Measurements from ENCODE around the gene NTN5. TPM values are rescaled to one million over a fixed set of nuclear protein-coding genes. Genes with fewer than 3 reads are reported as not detected.
A peak's percentile ranks its signal among the peaks of the same experiment; 100 is the strongest.

The NTN5 gene
- total and polyA plus RNA-seq, 12 donors = 0.17 to 0.68 (median 0.28) TPM; not detected in 4

- Histone ChIP-seq H3K9me3 (no peaks in the 10 kb centered on the region), H3K4me1 (peaks cover 6 to 43% (median 18%) of the 10 kb centered on the region in 9 donors), H3K4me3 (peak overlapping the region in 9 of 10 donors; percentile 36 to 58 (median 49)), H3K36me3 (peaks cover 0 to 47% (median 3%) of the 10 kb centered on the region in 9 donors), H3K27ac (peak overlapping the region in 5 of 10 donors; percentile 43 to 77 (median 68)), H3K27me3 (no peaks in the 10 kb centered on the region)
- no peak for TF ChIP-seq CTCF (IDR thresholded peaks at IDR 0.05)
- ATAC-seq = peak in 1 of 8 donors; percentile 4
- DNase-seq = no peak
- intact Hi-C loops (cut with DNase I) = no loop called here
- WGBS, 2 donors = 51 to 55% methylated on average over 23 to 24 of the region's 24 CpGs
Observed at GRCh38 chr19:48624791-48625723, 47.8 kb downstream of the NTN5 start.

GRCh38 chr19:48624067-48624594 is 48.7 kb downstream of the NTN5 start:
- peaks cover 6 to 46% (median 20%) of the 10 kb centered on the region in 9 donors for H3K4me1 ChIP-seq
- peak; percentile 98 to 99 for DNase-seq

GRCh38 chr19:48623556-48624066 is 49.2 kb downstream of the NTN5 start:
- H3K27ac ChIP-seq = peak overlapping the region in 9 of 10 donors; percentile 37 to 85 (median 67)
- intact Hi-C loops (cut with DNase I) = no loop called here
- DNase-seq = no peak
- H3K27me3 ChIP-seq = no peaks in the 10 kb centered on the region
- H3K9me3 ChIP-seq = no peaks in the 10 kb centered on the region
- TF ChIP-seq CTCF (IDR thresholded peaks at IDR 0.05) = no peak
- H3K4me3 ChIP-seq = peak overlapping the region in 8 of 10 donors; percentile 19 to 58 (median 52)
- ATAC-seq = no peak
- peaks cover 6 to 46% (median 20%) of the 10 kb centered on the region in 9 donors for H3K4me1 ChIP-seq
- 22 to 24% methylated on average over 8 of the region's 8 CpGs for WGBS, 2 donors
- peaks cover 0 to 33% (median 0%) of the 10 kb centered on the region in 9 donors for H3K36me3 ChIP-seq

More at GRCh38 chr19:48624067-48624594, 48.7 kb downstream of the NTN5 start:
- peak; percentile 83 to 89 (median 86) for ATAC-seq
- H3K27me3 ChIP-seq = no peaks in the 10 kb centered on the region
- H3K27ac ChIP-seq = peak overlapping the region in 9 of 10 donors; percentile 64 to 85 (median 73)
- H3K36me3 ChIP-seq = peaks cover 0 to 39% (median 0%) of the 10 kb centered on the region in 9 donors
- H3K9me3 ChIP-seq = no peaks in the 10 kb centered on the region
- WGBS, 2 donors = 0 to 1% methylated on average over 40 of the region's 40 CpGs
- TF ChIP-seq CTCF (IDR thresholded peaks at IDR 0.05) = no peak
- intact Hi-C loops (cut with DNase I) = no loop called here
- H3K4me3 ChIP-seq = peak overlapping the region in 9 of 10 donors; percentile 36 to 58 (median 49)
